Astrocyte (in vitro differentiated cells and primary cell): ENCODE data around the gene ITGB3.

Experiments
- CTCF ChIP-seq: IDR thresholded peaks from 2 replicates; pipeline ENCODE4 v1.5.1; 2011; ENCODE audit warnings: low read depth, mild to moderate bottlenecking, inconsistent platforms, low read length, moderate library complexity; ENCODE audit not compliant: insufficient read depth
- EZH2 ChIP-seq: IDR thresholded peaks from 2 replicates; pipeline ENCODE4 v1.6.1; 2012; ENCODE audit warnings: mild to moderate bottlenecking, low read length, inconsistent platforms; ENCODE audit not compliant: insufficient read depth

- TF ChIP-seq CTCF (no peak), EZH2 (no peak)
Observed at GRCh38 chr17:47316311-47316710, 62.7 kb downstream of the ITGB3 start.
